SK-N-SH treated with all-trans-retinoic acid at 6 μM for 48 hours (cell line): ENCODE measurements around the gene OSR1.

Experiments
- CREB5 ChIP-seq: fragments of 250-450 bp; sonication (Bioruptor Pico); IDR thresholded peaks from 2 replicates; pipeline ENCODE4 v1.5.1; 2020; ENCODE audit warnings: low read depth, mild to moderate bottlenecking, moderate library complexity
- CSDC2 ChIP-seq: fragments of 250-450 bp; sonication (Bioruptor Pico); IDR thresholded peaks from 2 replicates; pipeline ENCODE4 v1.5.0; 2020; ENCODE audit warnings: mild to moderate bottlenecking, moderate library complexity
- ESRRG ChIP-seq: fragments of 250-450 bp; sonication (Bioruptor Pico); IDR thresholded peaks from 2 replicates; pipeline ENCODE4 v1.6.1; 2021; ENCODE audit warnings: mild to moderate bottlenecking
- GLIS3 ChIP-seq: fragments of 250-450 bp; sonication (Bioruptor Pico); IDR thresholded peaks from 2 replicates; pipeline ENCODE4 v1.5.0; 2020; ENCODE audit warnings: mild to moderate bottlenecking, moderate library complexity
- OSR1 ChIP-seq: fragments of 250-450 bp; sonication (Bioruptor Pico); IDR thresholded peaks from 2 replicates; pipeline ENCODE4 v1.8.0; 2022; ENCODE audit warnings: moderate library complexity, mild to moderate bottlenecking, inconsistent platforms
- PATZ1 ChIP-seq: fragments of 250-450 bp; sonication (Bioruptor Pico); IDR thresholded peaks from 2 replicates; pipeline ENCODE4 v1.8.0; 2020; ENCODE audit warnings: mild to moderate bottlenecking, moderate library complexity, borderline replicate concordance
- RARB ChIP-seq: fragments of 250-450 bp; sonication (Bioruptor Pico); IDR thresholded peaks from 2 replicates; pipeline ENCODE4 v1.8.0; 2021; ENCODE audit warnings: mild to moderate bottlenecking, moderate library complexity
- TCF4 ChIP-seq: fragments of 250-450 bp; sonication (Bioruptor Pico); IDR thresholded peaks from 2 replicates; pipeline ENCODE4 v1.8.0; 2021; ENCODE audit warnings: mild to moderate bottlenecking, moderate library complexity, borderline replicate concordance
- ZFP3 ChIP-seq: fragments of 250-450 bp; sonication (Bioruptor Pico); IDR thresholded peaks from 2 replicates; pipeline ENCODE4 v1.5.0; 2020; ENCODE audit warnings: mild to moderate bottlenecking, moderate library complexity
- ZFP30 ChIP-seq: fragments of 450-650 bp; formaldehyde crosslinking; IDR thresholded peaks from 2 replicates; pipeline ENCODE4 v1.5.0; 2022; ENCODE audit warnings: mild to moderate bottlenecking, moderate library complexity
- ZNF8 ChIP-seq: fragments of 450-650 bp; formaldehyde crosslinking; IDR thresholded peaks from 2 replicates; pipeline ENCODE4 v1.5.0; 2020; ENCODE audit warnings: mild to moderate bottlenecking, moderate library complexity

GRCh38 chr2:19312949-19313348 is 45.5 kb downstream of the OSR1 start:
- TF ChIP-seq RARB (no peak), ZFP30 (CRISPR knock-in tag) (no peak), OSR1 (CRISPR knock-in tag) (no peak), TCF4 (CRISPR knock-in tag) (no peak), ZNF8 (CRISPR knock-in tag) (no peak), GLIS3 (no peak), CREB5 (CRISPR knock-in tag) (no peak), ZFP3 (CRISPR knock-in tag) (no peak), CSDC2 (no peak), PATZ1 (CRISPR knock-in tag) (no peak), ESRRG (CRISPR knock-in tag) (no peak)
